NCI-H1436 (cell line): ENCODE data around the gene APOL6.
A peak's percentile ranks its signal among the peaks of the same experiment; 100 is the strongest.
"Not testable (repeated sequence)": the region's sequence is repeated elsewhere in the genome, so short reads cannot be mapped to it uniquely, and the experiment has no call there.

Experiments used
- DNase-seq: peaks from one replicate; lab custom pipeline; 2025; lab: John Stamatoyannopoulos, UW

APOL6 gene

DNA sequence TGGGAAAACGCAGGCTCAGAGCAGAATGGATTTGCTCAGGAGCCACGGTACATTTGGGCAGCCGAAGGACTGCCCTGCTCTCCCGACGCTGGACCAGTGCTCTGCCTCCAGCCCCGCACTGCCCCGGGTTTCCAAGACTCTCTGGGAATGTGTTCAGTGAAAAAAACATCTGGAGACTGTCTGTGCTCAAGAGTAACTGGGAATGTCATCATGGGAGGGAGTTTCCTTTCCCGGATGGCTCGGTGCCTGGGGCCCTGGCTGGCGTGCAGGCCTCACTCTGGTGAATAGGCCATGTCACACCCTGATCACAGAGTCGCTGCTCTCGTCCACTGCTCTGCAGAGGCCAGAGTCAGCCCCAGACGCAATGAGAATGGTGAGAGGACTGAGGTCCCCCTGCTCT is 9.8 kb upstream of the APOL6 start:
- no peak for DNase-seq

DNA sequence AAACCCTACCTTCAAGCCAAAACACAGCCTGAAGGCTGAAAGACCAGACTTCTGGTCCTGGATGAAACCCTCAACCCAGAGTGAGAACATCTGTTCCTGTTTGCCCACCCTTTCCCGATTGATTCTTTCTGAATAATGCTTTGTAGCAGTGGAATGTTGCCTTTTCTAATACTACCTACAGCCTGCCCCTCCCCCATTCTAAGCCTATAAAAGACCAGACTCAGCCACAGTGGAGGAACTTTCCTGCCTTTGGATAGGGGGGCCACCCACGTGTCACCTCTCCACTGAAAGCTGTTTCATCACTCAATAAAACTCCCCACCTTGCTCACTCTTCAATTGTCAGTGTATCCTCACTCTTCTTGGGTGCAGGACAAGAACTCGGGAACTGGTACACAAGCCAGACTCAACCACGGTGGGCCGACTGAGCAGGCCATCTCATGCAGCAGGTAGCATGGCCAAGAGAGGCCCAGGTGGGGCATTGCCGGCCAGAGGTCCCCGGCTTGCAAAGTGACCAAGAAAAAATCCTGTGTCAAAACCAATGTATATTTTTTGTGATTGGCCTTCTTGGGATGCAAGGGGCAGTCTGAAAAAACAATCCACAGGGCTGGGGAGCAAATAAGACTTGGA is 6.6 kb upstream of the APOL6 start:
- no peak for DNase-seq

DNA sequence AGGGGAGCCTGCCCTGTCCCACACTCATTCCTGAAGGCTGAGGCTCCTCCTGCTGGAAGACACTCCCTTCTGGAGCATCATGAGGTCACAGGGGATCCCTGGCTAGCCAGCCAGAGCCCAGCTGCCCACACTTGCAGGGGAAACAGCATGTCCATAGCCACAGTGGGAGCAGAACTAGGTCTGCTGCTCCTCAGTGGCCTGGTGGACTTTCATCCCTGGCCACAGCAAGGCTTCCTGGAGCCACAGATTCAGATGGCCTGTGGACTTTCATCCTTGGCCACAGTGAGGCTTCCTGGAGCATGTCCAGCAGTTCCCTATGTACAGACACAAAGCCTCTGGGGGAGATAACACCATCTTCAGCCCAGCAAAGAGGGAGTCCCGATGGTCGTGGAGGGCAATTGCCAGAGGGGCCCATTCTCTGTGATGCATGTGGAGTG is 5.9 kb upstream of the APOL6 start:
- DNase-seq, result no peak

DNA sequence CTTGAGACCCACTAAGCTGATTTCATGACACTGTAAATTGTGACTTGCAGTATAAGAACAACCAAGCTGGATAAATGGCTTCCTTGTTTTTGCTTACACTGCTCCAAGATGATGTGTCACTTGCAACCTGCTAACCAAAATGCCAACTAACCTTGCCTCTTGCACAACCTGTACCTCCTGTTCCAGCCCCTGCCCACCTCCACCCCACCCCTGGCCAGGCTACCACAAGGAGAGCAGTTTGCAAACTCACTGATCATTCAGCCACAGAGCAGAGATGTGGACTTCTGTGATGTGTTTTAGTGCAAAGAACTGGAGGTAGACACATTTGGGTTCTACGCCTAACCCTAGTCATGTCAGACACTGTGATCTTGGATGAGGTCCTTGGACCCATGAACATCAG is 4.3 kb upstream of the APOL6 start:
- DNase-seq, result no peak

DNA sequence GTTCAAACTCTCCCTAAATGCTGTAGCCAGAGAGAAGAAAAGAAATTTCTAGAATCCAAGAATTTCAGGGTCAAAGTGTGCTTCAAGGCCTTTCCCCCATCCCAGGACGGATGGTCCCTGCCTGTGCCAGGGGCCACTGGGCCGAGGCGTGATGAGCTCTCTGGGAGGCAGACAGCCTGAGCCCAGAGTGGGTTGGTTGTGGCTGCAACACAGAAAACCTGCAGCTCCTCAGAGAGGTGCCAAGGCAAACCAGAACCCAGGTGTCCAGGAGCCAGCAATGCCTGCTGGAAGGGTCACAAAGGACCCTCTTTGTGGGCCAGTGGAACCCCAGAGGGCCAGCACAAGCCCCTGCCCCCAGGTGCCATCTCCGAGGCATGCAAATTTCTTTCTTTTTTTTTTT is 2.6 kb upstream of the APOL6 start:
- DNase-seq, result no peak

DNA sequence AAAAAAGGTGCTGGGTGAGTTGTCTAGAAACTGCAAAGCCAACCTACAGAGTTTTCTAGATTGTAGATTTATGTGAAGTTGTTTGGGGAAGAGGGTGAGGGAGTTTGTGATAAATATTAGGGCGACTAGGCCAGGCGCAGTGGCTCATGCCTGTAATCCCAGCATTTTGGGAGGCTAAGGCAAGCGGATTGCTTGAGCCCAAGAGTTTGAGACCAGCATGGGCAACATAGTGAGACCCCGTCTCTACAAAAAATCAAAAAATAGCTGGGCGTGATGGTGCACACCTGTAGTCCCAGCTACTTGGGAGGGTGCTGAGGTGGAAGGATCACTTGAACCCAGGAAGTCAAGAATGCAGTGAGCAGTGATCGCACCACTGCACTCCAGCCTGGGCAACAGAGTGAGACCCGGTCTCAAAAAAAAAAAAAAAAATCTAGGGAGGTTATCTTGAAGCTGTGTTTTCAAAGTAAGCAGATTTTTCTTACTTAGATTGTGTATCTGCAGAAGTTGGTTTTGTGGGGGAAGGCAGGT is 844 bp downstream of the APOL6 start:
- DNase-seq, result no peak

DNA sequence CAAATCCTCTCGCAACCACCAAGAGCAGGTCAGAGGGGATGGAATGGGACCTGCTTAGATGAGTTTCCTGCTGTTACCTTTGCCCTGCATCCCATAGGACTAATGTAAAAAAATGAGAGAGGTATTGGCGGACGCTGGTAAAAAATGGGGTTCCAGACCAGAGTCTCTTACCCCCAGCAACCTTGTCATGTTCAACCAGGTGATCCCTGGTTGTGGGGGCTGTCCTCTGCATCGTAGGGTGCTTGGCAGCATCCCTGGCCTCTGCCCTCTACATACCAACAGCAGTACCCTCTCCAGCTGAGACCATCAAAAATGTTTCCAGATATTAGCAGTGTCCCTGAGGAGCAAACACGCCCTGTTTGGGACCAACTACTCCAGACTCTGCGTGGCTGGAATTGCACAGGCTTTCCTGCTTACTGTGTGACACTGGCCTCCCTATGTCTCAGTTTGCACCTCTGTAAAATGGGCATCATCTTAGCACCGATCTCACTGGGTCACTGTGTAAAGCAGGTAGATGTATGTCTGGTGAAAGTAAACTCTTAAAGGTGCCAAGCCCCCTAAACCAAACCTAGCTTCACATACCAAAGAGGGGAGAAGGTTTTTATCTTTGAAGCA is 1.5 kb downstream of the APOL6 start:
- DNase-seq, result no peak

DNA sequence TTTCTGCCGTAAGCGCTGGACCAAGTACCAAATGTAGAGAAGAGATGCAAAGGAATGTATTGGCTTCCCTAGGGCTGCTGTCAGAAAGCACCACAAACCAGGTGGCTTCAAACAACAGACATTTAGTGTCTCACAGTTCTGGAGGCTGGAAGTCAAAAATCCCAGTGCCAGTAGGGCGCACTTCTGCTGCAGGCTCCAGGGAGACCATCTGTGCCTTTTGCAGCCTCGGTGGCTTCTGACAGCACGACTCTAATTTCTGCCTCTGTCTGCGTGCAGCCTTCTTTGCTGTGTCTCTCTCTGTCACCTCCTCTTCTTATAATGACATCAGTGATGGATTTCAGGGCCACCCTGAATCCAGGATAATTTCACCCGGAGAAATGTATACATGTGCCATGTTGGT is 2.8 kb downstream of the APOL6 start:
- no peak for DNase-seq

DNA sequence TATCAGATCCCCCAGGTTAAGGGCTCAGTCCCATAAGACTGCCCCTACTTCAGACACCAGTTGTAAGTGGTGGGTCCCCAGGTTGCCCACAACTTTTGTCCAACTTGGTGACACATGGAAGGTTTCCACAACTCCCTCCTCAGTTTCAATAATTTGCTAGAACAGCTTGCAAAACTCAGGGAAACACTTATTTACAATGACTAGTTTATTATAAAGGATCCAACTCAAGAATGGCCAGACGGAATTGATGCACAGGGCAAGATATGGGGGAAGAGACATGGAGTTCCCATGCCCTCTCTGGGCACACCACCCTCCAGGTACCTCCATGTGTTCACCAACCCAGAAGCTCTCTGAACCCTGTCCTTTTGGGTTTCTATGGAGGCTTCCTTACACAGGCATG is 5.6 kb downstream of the APOL6 start:
- DNase-seq, result no peak

DNA sequence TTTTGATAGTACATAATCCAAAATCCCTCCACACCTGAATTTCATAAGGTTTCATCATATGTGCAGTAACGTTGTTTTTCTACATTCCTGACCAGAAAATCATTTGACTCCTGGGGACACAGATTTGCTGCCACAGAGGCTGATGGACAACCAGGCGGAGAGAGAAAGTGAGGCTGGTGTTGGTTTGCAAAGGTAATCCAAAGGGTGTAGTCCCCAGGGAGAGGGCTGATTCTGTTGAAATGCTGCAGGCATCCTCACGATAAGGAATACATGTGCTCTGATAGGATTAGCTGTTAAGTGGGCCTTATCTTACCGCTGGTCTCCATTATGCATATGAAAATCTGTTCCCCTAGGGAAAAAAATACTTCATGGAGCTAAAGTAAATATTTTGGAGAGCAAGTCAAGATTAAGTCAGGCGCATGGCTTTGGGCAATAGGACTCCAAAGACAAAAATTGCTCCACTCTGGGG is 8.1 kb downstream of the APOL6 start:
- DNase-seq, result peak; percentile 10

DNA sequence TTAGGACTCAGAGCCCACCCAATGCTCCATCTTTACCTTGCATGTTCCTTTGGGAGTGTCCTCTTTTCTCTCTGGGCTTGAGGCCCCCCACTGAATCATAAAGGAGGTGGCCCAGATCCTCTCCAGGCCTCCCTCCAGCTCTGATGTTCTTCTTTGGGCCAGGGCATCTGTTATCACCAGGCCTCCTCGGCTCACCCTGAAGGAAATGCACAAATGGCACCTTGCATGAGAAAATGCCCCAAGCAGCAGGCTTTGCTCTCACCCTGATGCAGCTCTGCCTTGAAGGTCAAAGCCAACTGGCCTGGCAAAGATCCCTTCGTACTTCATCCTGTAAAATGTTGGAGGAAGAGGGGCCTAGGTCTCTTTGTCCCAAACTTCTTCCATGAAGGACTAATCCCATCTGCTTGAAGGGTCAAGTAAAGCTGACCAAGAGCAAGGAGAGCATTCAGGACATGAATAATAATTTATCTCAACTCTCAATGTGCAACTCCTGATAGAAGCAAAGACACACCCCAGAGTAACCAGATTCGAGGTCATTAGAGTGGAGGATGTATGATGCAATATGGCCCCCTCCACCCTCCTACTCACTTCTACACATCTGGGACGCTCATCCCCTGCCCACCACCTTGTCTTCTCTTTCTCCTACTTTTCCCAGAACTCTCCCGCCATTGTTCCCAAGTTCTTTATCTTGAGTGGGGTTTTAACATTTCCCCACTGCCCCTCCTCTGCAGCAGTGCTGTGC is 9.5 kb downstream of the APOL6 start:
- no peak for DNase-seq

DNA sequence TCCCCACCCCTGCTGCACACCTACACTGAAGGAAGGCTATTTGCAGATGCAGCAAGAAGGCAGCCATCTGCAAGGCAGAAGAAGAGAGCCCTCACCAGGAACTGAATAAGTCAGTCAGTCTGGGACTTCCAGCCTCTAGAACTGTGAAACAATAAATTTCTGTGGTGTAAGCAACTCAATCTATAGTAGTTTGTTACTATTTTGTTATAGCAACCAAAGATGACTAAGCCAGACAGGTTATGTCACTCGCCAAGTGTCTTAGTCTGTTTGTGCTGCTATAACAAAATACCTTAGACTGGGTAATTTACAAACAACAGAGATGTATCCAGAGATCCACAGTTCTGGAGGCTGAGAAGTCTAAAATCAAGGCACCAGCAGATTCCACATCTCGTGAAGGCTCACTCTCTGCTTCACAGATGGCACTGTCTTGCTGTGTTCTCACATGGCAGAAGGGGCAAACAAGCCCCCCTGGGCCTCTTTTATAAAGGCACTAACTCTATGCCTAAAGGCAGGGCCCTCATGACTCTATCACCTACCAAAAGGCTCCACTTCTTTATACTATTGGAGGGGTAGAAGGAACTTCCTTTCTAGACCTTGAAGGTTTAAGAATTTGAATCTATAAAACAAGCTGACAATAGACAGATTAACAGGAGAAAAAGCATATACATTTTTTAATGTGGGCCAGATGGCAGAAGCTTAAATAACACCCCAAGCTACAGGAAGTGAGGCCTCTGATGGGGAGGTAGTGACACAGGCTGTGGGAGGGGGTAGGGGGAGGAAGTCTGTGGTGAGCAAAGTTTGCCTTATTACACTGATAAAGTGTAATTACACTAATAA is 12.3 kb downstream of the APOL6 start:
- no peak for DNase-seq

DNA sequence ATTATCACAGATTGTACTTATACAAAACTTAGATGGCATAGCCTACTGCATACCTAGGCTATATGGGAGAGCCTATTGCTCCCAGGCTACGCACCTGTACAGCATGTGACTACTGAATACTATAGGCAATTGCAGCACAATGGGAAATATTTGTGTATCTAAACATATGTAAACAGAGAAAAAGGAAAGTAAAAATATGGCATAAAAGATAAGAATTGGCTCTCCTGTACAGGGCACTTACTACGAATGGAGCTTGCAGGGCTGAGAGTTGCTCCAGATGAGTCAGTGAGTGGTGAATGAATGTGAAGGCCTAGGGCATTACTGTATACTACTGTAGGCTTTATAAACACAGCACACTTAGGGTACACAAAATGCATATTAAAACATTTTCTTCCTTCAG is 13.2 kb downstream of the APOL6 start:
- no peak for DNase-seq

DNA sequence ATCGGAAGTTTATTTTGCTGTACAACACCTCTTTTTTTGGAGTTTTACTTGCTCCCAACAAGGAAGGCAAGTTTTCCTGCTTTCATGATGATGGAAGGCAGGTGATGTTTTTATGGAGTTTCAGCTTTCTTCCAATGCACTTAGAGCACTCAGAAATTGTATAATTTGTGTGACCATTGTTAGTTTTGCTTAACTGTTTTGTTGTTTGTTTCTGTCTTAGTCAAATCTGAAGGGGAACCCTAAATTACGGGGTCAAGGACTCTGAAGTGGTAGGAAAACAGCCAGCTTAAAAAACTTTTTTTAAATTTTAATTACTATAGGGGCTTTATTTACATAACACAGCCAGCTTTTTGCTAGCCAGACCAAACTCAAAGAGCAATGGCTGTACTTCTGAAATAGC is 14.7 kb downstream of the APOL6 start:
- DNase-seq, result no peak

DNA sequence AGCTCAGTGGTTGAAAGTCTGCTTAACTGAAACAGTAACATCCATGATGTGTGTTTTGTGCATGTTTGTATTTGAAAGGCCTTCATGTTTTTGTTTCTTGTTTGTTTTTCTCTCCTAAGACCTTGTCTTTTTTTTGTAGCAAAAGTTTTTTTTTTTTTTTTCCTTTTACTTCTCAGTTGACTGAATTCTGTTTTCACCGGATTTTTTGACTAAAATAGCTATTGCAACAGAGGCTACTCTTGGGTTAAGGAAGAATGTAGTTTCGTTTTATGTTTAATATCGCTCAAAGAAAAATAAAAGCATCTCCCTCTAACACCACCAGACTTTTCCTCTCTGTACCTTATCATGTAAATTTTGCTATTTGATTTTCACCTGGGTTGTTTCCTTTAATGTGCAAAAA is 15.1 kb downstream of the APOL6 start:
- no peak for DNase-seq

DNA sequence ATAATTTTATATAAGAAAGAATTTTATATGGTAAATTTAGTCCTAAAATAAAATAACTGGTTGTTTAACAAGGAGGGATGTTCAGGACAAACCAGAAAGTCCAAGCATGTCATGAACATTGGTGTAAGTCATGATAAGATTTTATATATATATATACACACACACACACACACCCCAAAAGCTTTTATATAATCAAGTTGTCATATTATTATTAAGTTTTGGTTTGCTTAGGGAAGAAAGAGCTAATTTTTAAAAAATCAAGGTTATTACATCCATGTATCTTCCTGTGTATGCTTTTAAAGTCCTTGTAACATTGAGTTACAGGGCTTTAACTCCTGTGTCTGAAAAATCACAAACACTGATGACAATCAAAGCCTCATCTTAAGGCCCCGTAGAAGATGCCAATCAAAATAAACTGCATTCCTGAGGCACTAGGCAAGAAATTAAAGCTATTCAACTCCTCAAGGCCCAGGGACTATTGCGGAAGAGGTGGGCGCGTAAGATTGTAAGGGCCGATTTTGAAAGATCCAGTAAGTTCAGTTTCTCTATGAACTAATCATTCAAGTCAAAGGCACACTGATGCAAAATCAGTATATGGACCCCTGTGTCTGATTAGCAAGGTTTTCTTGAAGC is 16.8 kb downstream of the APOL6 start:
- DNase-seq, result no peak

DNA sequence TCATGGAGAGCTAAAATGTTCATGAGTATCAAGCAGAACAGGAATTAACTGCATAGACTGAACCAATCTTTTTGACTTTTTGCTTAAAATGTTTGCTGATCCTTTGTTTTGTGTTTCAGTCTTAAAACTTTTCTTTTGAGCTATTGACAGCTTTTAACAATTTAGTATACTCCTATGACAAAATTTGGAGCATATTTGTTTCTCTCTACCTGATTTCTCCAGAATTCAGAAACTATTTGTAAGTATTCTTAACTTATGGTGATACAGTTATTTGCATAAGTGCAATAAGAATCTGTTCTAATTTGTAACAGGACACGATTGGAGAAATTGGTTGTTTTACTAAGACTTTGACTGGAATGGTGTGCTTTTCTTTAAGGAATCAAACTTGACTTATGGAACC is 18.5 kb downstream of the APOL6 start:
- not testable (repeated sequence) for DNase-seq

DNA sequence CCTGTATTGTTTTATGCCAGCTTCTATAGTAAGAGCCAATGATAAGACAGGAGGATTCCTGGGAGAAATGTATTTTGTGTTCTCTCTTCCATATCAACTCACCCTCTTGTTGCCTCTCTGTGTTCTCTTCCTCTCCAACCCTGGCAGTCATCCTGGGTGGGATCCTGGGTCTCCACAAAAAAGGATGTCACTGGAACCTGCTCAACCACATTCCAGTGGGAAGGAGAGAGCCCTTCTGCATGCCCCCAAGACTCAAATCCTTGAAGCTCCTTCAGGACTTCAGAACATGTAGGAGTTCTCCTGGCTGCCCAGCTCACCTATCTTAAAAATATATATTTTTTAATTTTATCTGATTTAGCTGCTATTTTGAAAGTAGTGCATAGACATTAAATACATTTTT is 26.1 kb downstream of the APOL6 start:
- DNase-seq, result no peak

DNA sequence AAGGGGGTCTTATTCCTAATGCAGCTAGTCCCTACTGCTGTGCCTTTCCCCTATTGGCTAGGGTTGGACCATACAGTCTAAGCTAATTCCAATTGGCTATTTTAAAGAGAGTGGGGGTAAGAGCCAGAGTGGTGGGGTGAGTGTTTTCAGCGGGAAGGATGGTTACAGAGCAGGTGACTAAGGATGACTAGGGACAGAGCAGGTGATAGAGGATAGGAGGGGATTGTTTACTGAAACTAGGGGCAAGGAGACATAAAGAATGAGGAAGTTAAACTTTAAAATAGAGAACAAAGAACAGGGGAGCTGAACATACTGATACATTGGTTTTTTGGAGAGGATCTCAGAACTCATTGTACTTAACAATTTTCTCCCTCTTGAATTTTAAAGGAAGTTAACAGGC is 27.8 kb downstream of the APOL6 start:
- not testable (repeated sequence) for DNase-seq

DNA sequence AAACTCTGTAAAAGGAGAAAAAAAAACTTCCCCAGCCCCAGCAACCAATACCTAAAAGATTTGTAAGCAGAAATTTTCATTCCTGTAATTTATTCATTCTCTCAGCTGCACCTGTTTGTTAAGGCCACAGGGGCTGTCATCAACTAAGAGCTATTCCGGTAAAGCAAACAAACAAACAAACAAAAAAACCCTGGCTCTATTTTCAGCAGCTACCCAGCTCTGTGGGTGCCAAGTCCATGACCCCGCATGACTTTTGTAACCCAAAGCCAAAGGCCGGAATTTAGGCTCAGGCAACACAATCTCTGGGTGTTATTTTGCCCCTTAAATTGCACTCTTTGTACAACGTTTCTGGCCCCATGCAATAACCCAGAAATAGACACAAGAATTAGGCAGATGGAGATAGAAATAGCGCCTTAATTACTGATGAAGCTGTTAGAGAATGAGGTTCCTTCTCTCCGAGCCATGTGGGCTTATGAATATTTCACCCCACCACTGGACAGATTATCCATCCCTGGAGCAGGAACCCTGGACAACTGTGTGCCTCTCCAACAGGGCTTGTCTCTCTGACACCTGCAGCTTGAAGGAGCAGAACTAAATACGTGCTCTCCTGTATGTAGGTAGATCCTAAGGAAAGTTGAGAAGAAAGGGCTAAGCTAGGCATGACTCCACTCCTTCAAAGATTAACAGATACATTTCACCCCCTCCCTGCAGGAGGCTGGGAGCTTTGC is 29.4 kb downstream of the APOL6 start:
- no peak for DNase-seq

DNA sequence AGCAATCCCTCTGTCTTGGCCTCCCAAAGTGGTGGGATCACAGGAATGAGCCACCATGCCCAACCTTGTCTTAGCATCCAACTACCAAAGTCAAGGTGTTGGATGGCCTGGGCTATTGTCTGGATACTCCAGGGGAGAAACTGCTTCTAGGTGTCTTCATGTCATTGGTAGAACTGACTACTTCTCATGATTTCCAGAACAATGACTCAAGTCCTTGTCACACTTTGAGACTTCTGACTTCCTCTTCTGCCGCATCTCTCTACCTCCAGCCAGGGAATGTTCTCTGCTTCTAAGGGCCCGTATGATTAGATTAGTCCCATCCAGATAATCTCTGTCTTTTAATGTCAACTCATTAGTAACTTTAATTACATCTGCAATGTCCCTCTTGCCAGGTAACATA is 30.6 kb downstream of the APOL6 start:
- no peak for DNase-seq
